GM12875 (cell line): ENCODE results near the gene MTCL1.

Source experiments
- H3K4me3 ChIP-seq: one replicate; pipeline ENCODE4 v1.5.1; 2011; ENCODE audit warnings: low read depth, low read length, control low read depth
- CTCF ChIP-seq: IDR thresholded peaks from 2 replicates; pipeline ENCODE4 v1.5.1; 2011; ENCODE audit warnings: low read depth, mild to moderate bottlenecking, control low read depth, inconsistent platforms, low read length, moderate library complexity, borderline replicate concordance; ENCODE audit not compliant: insufficient read depth

Gene MTCL1

GRCh38 chr18:8732442-8733360, 27.3 kb downstream of the MTCL1 start:
- no peak for TF ChIP-seq CTCF
- H3K4me3 ChIP-seq: no peak overlapping the region

- H3K4me3 ChIP-seq: no peak overlapping the region
- TF ChIP-seq CTCF: no peak
Observed at GRCh38 chr18:8734496-8734895, 29.1 kb downstream of the MTCL1 start.

GRCh38 chr18:8735274-8735673, 29.9 kb downstream of the MTCL1 start:
- H3K4me3 ChIP-seq: no peak overlapping the region
- no peak for TF ChIP-seq CTCF

- TF ChIP-seq CTCF: no peak
- no peak overlapping the region for H3K4me3 ChIP-seq
Observed at GRCh38 chr18:8741117-8741516, 35.8 kb downstream of the MTCL1 start.

GRCh38 chr18:8741532-8741931, 36.2 kb downstream of the MTCL1 start:
- no peak for TF ChIP-seq CTCF
- H3K4me3 ChIP-seq: no peak overlapping the region

GRCh38 chr18:8742387-8743361, 37.3 kb downstream of the MTCL1 start:
- no peak overlapping the region for H3K4me3 ChIP-seq
- TF ChIP-seq CTCF: no peak
